ENCODE results near the gene RHBDF2.

RHBDF2 gene

GRCh38 chr17:76468634-76469010 lies 32.6 kb downstream of the RHBDF2 start:
- peaks cover 47% of the 10 kb centered on the region for H3K36me3 ChIP-seq (ENCODE audit: insufficient read depth, insufficient read length, low read length)
- no peaks in the 10 kb centered on the region for H3K9me3 ChIP-seq (ENCODE audit: insufficient read depth, low read length)
- TF ChIP-seq SUZ12 (IDR thresholded peaks at IDR 0.05; ENCODE audit: extremely low read depth, insufficient read depth, insufficient read length) = no peak
- no peak for TF ChIP-seq ZNF274 (IDR thresholded peaks at IDR 0.05; ENCODE audit: low read depth, low read length)
- no peak for TF ChIP-seq YY1 (IDR thresholded peaks at IDR 0.05; ENCODE audit: insufficient read depth, insufficient read length)
- DNase-seq (ENCODE audit: low read depth, low spot score) = no peak
- H3K4me3 ChIP-seq (ENCODE audit: insufficient read length, low read depth) = no peak overlapping the region
- H3K9ac ChIP-seq (ENCODE audit: insufficient read length, low read depth) = no peak overlapping the region
- peaks cover 20% of the 10 kb centered on the region for H3K4me1 ChIP-seq (ENCODE audit: insufficient read depth, insufficient read length)
- no peaks in the 10 kb centered on the region for H3K27me3 ChIP-seq (ENCODE audit: insufficient read depth, insufficient read length)

GRCh38 chr17:76467809-76468633 lies 33.2 kb downstream of the RHBDF2 start:
- H3K9ac ChIP-seq (ENCODE audit: insufficient read length, low read depth) = peak overlapping the region; percentile 29
- no peak for DNase-seq (ENCODE audit: low read depth, low spot score)
- H3K9me3 ChIP-seq (ENCODE audit: insufficient read depth, low read length) = no peaks in the 10 kb centered on the region

GRCh38 chr17:76467366-76467765 lies 33.9 kb downstream of the RHBDF2 start, which contains the start of gene AANAT:
AANAT (plus strand) TSS chr17:76467603; CDS start chr17:76468747, 1,144 bp downstream.
- DNase-seq (ENCODE audit: low read depth, low spot score) = no peak
- Histone ChIP-seq H3K36me3 (ENCODE audit: insufficient read depth, insufficient read length, low read length) (peaks cover 35% of the 10 kb centered on the region), H3K4me1 (ENCODE audit: insufficient read depth, insufficient read length) (peaks cover 25% of the 10 kb centered on the region), H3K9ac (ENCODE audit: insufficient read length, low read depth) (peak within 1 kb of the TSS; percentile 53), H3K9me3 (ENCODE audit: insufficient read depth, low read length) (no peaks in the 10 kb centered on the region), H3K27me3 (ENCODE audit: insufficient read depth, insufficient read length) (no peaks in the 10 kb centered on the region), H3K4me3 (ENCODE audit: insufficient read length, low read depth) (no peak within 1 kb of the TSS)
- TF ChIP-seq ZNF274 (IDR thresholded peaks at IDR 0.05; ENCODE audit: low read depth, low read length) = no peak
- TF ChIP-seq SUZ12 (IDR thresholded peaks at IDR 0.05; ENCODE audit: extremely low read depth, insufficient read depth, insufficient read length) = no peak
- no peak for TF ChIP-seq YY1 (IDR thresholded peaks at IDR 0.05; ENCODE audit: insufficient read depth, insufficient read length)

More at GRCh38 chr17:76467809-76468633, 33.2 kb downstream of the RHBDF2 start:
- TF ChIP-seq SUZ12 (IDR thresholded peaks at IDR 0.05; ENCODE audit: extremely low read depth, insufficient read depth, insufficient read length) (no peak), YY1 (IDR thresholded peaks at IDR 0.05; ENCODE audit: insufficient read depth, insufficient read length) (no peak), ZNF274 (IDR thresholded peaks at IDR 0.05; ENCODE audit: low read depth, low read length) (no peak)
- peaks cover 41% of the 10 kb centered on the region for H3K36me3 ChIP-seq (ENCODE audit: insufficient read depth, insufficient read length, low read length)
- H3K4me3 ChIP-seq (ENCODE audit: insufficient read length, low read depth) = no peak overlapping the region
- peaks cover 20% of the 10 kb centered on the region for H3K4me1 ChIP-seq (ENCODE audit: insufficient read depth, insufficient read length)
- no peaks in the 10 kb centered on the region for H3K27me3 ChIP-seq (ENCODE audit: insufficient read depth, insufficient read length)

- H3K36me3 ChIP-seq (ENCODE audit: insufficient read depth, insufficient read length, low read length) = peaks cover 29% of the 10 kb centered on the region
- no peak for DNase-seq (ENCODE audit: low read depth, low spot score)
- TF ChIP-seq ZNF274 (IDR thresholded peaks at IDR 0.05; ENCODE audit: low read depth, low read length) = no peak
- no peak for TF ChIP-seq SUZ12 (IDR thresholded peaks at IDR 0.05; ENCODE audit: extremely low read depth, insufficient read depth, insufficient read length)
- no peak for TF ChIP-seq YY1 (IDR thresholded peaks at IDR 0.05; ENCODE audit: insufficient read depth, insufficient read length)
- no peaks in the 10 kb centered on the region for H3K27me3 ChIP-seq (ENCODE audit: insufficient read depth, insufficient read length)
- no peaks in the 10 kb centered on the region for H3K9me3 ChIP-seq (ENCODE audit: insufficient read depth, low read length)
- peaks cover 30% of the 10 kb centered on the region for H3K4me1 ChIP-seq (ENCODE audit: insufficient read depth, insufficient read length)
- no peak overlapping the region for H3K4me3 ChIP-seq (ENCODE audit: insufficient read length, low read depth)
- H3K9ac ChIP-seq (ENCODE audit: insufficient read length, low read depth) = no peak overlapping the region
These were observed 34.5 kb downstream of the RHBDF2 start for GRCh38 chr17:76466775-76467130.

- TF ChIP-seq YY1 (IDR thresholded peaks at IDR 0.05; ENCODE audit: insufficient read depth, insufficient read length) = no peak
- no peak for DNase-seq (ENCODE audit: low read depth, low spot score)
- H3K4me1 ChIP-seq (ENCODE audit: insufficient read depth, insufficient read length) = peaks cover 32% of the 10 kb centered on the region
- no peaks in the 10 kb centered on the region for H3K27me3 ChIP-seq (ENCODE audit: insufficient read depth, insufficient read length)
- no peaks in the 10 kb centered on the region for H3K36me3 ChIP-seq (ENCODE audit: insufficient read depth, insufficient read length, low read length)
- H3K9me3 ChIP-seq (ENCODE audit: insufficient read depth, low read length) = no peaks in the 10 kb centered on the region
- no peak overlapping the region for H3K4me3 ChIP-seq (ENCODE audit: insufficient read length, low read depth)
- no peak overlapping the region for H3K9ac ChIP-seq (ENCODE audit: insufficient read length, low read depth)
These were observed 38.5 kb downstream of the RHBDF2 start for GRCh38 chr17:76462556-76463290.

GRCh38 chr17:76461765-76462555 lies 39.3 kb downstream of the RHBDF2 start:
- TF ChIP-seq SUZ12 (IDR thresholded peaks at IDR 0.05; ENCODE audit: extremely low read depth, insufficient read depth, insufficient read length) (no peak), ZNF274 (IDR thresholded peaks at IDR 0.05; ENCODE audit: low read depth, low read length) (no peak), YY1 (IDR thresholded peaks at IDR 0.05; ENCODE audit: insufficient read depth, insufficient read length) (no peak)
- DNase-seq (ENCODE audit: low read depth, low spot score) = no peak
- Histone ChIP-seq H3K27me3 (ENCODE audit: insufficient read depth, insufficient read length) (no peaks in the 10 kb centered on the region), H3K36me3 (ENCODE audit: insufficient read depth, insufficient read length, low read length) (no peaks in the 10 kb centered on the region), H3K4me1 (ENCODE audit: insufficient read depth, insufficient read length) (peaks cover 28% of the 10 kb centered on the region), H3K4me3 (ENCODE audit: insufficient read length, low read depth) (no peak overlapping the region), H3K9me3 (ENCODE audit: insufficient read depth, low read length) (no peaks in the 10 kb centered on the region), H3K9ac (ENCODE audit: insufficient read length, low read depth) (no peak overlapping the region)
